GM12892 (cell line): Measurements from ENCODE around the gene ULK1.

Source experiments
- POLR2A ChIP-seq: IDR thresholded peaks from 2 replicates; pipeline ENCODE4 v1.6.1; 2011; ENCODE audit warnings: low read depth, low read length, control low read depth
- POLR2AphosphoS5 ChIP-seq: IDR thresholded peaks from 2 replicates; pipeline ENCODE4 v1.6.1; 2011; ENCODE audit warnings: low read depth, low read length, control low read depth
- TAF1 ChIP-seq: IDR thresholded peaks from 2 replicates; pipeline ENCODE4 v1.6.1; 2011; ENCODE audit warnings: low read depth, mild to moderate bottlenecking, control low read depth, low read length, borderline replicate concordance

GRCh38 chr12:131912518-131913274, 18.3 kb downstream of the ULK1 start:
- TF ChIP-seq POLR2AphosphoS5 (no peak), POLR2A (no peak), TAF1 (no peak)
